ENCODE results near the gene COL4A6.
"Not testable (repeated sequence)": the region's sequence is repeated elsewhere in the genome, so short reads cannot be mapped to it uniquely, and the experiment has no call there.

- TF ChIP-seq POLR2A (IDR thresholded peaks at IDR 0.05); CTCF (IDR thresholded peaks at IDR 0.05); POLR2AphosphoS5 (IDR thresholded peaks at IDR 0.05; ENCODE audit: insufficient read depth in 1 of 2, low read depth in 1 of 2): not testable (repeated sequence)
Measured at GRCh38 chrX:108390976-108391717, 47.1 kb downstream of the COL4A6 start.

All from vagina (tissue), 2 donors.